ENCODE results near the gene AAR2.

The AAR2 gene

DNA sequence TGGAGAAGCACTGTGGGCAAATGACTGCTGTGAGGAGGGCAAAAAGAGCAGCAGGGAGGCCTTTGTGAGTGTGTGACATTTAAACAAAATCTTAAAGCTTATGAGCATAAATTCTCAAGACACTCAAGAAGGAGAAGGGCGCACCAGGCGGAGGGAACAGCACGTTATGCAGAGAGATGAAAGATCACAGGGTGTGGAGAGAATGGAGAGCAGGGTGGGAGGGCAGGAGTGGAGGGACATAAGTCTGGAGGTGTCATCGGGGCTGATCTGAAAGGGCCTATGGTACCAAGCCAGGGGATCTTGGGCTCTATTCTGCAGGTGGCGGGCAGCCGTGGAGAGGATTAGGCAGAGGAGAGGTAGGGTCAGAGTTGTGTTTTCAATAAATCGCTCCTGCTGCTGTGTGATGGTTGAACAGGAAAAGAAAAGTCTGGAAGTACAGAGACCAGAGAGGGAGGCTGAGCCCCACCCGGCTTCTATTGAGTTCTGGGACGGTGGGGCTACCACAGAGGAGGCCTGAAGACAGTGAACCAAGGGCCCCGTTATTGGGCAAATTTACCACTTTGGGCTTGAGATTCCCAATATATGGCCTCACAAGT lies 45.6 kb downstream of the AAR2 start:
- no peak for DNase-seq

- DNase-seq = no peak
Observed at GRCh38 chr20:36284751-36285150, 48.5 kb downstream of the AAR2 start.

GRCh38 chr20:36285746-36286447 lies 49.6 kb downstream of the AAR2 start:
- DNase-seq = no peak

- DNase-seq = no peak
Observed at GRCh38 chr20:36297656-36298055, 61.4 kb downstream of the AAR2 start.

DNA sequence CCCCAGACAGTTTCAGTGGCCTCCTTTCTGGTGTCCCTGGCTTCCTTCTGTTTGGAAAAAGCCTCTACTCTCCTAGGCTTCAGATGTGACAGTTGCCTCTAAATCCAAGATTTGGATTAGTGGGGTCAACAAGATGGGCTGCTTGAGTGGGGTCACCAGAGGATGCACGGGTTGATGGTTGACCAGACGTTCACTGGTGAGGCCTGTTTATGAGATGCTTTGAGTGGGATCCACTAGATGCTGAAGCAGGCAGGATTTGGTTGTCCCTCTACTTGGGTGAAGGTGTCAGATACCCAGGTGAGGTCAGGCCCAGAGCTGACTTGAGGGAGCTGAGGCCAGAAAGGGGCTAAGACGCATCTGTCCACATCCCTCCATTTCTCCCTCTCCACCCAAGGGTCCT lies 61.8 kb downstream of the AAR2 start:
- no peak for DNase-seq

DNA sequence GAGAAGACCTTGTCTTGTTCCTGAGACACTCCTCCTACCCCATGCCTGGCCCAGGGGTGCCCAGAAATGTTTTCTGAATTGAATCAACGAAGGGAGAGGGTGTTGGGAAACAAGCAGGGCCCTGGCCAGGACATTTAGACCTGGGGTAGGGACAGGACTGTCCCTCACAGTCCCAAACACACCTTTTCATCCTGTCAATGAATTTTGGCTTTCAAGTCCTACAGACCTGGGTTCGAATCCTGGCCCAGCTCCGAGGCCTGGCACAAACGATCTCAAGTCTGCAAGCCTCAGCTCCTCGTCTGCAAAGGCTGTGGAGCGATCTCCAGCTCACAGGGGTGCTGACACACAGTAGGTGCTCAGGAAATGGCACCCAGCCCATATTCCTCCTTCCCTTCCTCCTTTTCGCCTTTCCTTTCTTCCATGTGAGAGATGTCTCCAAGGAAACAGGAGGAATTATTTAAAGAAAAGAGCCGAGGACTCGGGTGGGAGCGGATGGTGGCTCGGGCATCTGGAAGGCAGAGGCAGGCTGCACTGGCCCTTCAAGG lies 62.6 kb downstream of the AAR2 start:
- no peak for DNase-seq

- no peak for DNase-seq
Observed at GRCh38 chr20:36299459-36299858, 63.2 kb downstream of the AAR2 start.

- DNase-seq = no peak
Observed at GRCh38 chr20:36301359-36302119, 65.3 kb downstream of the AAR2 start.

DNA sequence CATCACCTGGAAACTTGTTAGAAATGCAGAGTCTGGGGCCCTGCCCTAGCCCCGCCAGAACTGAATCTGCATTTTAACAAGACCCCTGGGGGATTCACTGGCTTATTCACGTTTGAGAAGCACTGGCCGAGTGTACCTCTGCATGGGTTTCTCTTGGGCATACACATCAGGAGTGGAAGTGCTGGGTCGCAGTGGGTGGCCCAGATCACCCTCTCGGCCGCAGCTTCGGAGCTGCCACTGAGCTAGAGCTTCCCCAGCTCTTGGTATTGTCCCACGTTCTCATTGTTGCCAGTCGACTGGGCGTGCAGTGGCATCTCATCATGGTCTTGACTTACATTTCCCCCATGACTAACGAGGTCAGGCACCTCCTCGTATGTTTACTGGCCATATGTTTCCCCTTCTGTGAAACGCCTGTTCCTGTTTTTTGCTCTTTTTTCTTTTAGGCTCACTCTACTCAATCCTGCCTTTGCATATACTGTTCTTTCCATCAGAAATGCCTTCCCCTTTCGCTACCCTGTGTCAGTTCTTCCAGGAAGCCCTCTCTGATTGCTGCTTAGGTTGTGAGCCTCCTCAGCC lies 66.8 kb downstream of the AAR2 start:
- no peak for DNase-seq

DNA sequence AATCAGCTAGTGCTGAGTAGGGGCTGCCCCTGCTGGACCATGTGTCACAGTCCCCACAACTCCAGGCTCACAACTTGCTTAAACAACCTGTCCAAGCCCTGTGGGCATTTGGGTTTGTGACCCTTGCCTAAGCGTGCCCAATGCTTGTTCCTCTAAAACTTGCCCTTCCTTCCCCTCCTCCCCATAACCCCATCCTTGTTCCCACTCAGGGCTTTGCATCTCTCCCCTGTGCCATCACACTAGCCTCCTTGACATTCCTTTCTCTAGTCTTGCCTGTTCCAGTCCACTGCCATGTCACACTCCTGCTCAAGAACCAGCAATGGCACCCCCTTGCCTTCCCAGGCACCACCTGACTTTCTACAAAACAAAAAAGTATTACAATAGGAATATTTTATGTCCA lies 67.6 kb downstream of the AAR2 start:
- DNase-seq = no peak

DNA sequence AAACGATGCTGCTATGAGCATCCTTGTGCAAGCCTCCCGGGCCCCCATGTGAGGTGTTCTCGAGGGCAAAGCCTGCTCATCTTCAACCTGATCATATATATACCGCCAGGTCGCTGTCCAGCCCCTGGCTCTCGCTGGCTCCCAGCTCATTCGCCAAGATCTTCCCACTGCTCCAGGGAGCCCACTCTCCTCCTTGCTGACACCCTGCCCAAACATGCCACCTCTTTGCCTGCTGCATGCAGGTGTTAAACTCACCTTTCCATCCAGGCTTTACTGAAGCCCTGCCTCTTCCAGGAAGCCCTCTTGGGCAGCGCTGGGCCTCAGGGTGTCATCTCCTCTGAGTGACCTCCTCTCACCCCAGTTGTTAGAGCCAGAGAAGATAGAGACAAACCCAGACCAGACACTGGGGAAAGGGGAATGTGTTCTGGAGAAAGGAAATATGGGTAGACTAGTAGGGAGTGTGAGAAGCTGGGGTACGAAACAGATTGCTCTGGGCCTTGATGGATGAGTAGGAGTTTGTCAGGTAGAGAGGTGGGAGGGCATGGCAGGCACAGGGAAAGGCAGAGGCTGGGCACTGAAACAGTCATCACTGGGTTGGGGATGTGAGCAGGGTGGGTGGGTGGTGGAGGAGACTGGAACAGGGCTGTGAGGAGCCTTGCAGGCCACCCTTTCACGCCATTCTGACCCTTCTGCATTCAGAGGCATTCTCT lies 68.7 kb downstream of the AAR2 start:
- DNase-seq = no peak

GRCh38 chr20:36305602-36306551 lies 69.6 kb downstream of the AAR2 start, which contains the start of gene DLGAP4:
TSS of gene DLGAP4 (plus strand) at chr20:36306339. CDS start at chr20:36431718, 125,379 bp downstream.
- no peak for DNase-seq
